ENCODE measurements around the gene PUS3.

GRCh38 chr11:125946712-125947418 is 43.9 kb upstream of the PUS3 start:
- TF ChIP-seq CTCF (IDR thresholded peaks at IDR 0.05) (no peak), POLR2A (IDR thresholded peaks at IDR 0.05) (no peak)

Measured in Peyer's patch (tissue), 4 donors.